H9 (cell line): ENCODE measurements around the gene CDK5R1. TPM values are rescaled to one million over a fixed set of nuclear protein-coding genes. Genes with fewer than 3 reads are reported as not detected.

Experiments
- DNase-seq: peaks from one replicate; pipeline ENCODE4 v3.0.0-alpha.2; 2017
- H2AFZ ChIP-seq: one replicate; pipeline ENCODE4 v1.6.1; 2013; ENCODE audit warnings: mild to moderate bottlenecking, low read length, control low read depth, moderate library complexity
- H2AK5ac ChIP-seq: 2 replicates; pipeline ENCODE4 v1.6.1; 2013; ENCODE audit warnings: low read length, control low read depth, mixed read lengths; ENCODE audit not compliant: insufficient read length
- H2BK120ac ChIP-seq: one replicate; pipeline ENCODE4 v1.6.1; 2013; ENCODE audit warnings: low read depth, mild to moderate bottlenecking, low read length, control low read depth, inconsistent platforms; ENCODE audit not compliant: poor library complexity, severe bottlenecking
- H2BK12ac ChIP-seq: 2 replicates; pipeline ENCODE4 v1.6.1; 2013; ENCODE audit warnings: low read length, control low read depth, mixed read lengths, low read depth; ENCODE audit not compliant: insufficient read length
- H2BK15ac ChIP-seq: 2 replicates; pipeline ENCODE4 v1.6.1; 2013; ENCODE audit warnings: low read depth, low read length, control low read depth
- H2BK20ac ChIP-seq: one replicate; pipeline ENCODE4 v1.6.1; 2013; ENCODE audit warnings: low read depth, mild to moderate bottlenecking, low read length, control low read depth, inconsistent platforms; ENCODE audit not compliant: poor library complexity, severe bottlenecking
- H2BK5ac ChIP-seq: 2 replicates; pipeline ENCODE4 v1.6.1; 2013; ENCODE audit warnings: low read length, control low read depth, mixed read lengths; ENCODE audit not compliant: insufficient read length
- H3K14ac ChIP-seq: 2 replicates; pipeline ENCODE4 v1.6.1; 2013; ENCODE audit warnings: low read length, control low read depth; ENCODE audit not compliant: insufficient read depth
- H3K18ac ChIP-seq: 2 replicates; pipeline ENCODE4 v1.6.1; 2013; ENCODE audit warnings: low read depth, mild to moderate bottlenecking, mixed read lengths, low read length, control low read depth; ENCODE audit not compliant: insufficient read length
- H3K23ac ChIP-seq: 2 replicates; pipeline ENCODE4 v1.6.1; 2013; ENCODE audit warnings: low read length, control low read depth, mixed read lengths, low read depth; ENCODE audit not compliant: insufficient read length
- H3K23me2 ChIP-seq: 2 replicates; pipeline ENCODE4 v1.6.1; 2013; ENCODE audit warnings: low read depth, mild to moderate bottlenecking, mixed read lengths, low read length, control low read depth; ENCODE audit not compliant: insufficient read length, poor library complexity, severe bottlenecking
- H3K27ac ChIP-seq: 2 replicates; pipeline ENCODE4 v1.5.1; 2013; ENCODE audit warnings: low read length, control low read depth, mixed read lengths, low read depth; ENCODE audit not compliant: insufficient read length
- H3K27me3 ChIP-seq: 2 replicates; pipeline ENCODE4 v1.6.1; 2013; ENCODE audit warnings: low read length, control low read depth, inconsistent platforms; ENCODE audit not compliant: insufficient read depth
- H3K4ac ChIP-seq: 2 replicates; pipeline ENCODE4 v1.6.1; 2013; ENCODE audit warnings: low read depth, mild to moderate bottlenecking, control low read depth, inconsistent platforms, low read length, moderate library complexity
- H3K4me1 ChIP-seq: 2 replicates; pipeline ENCODE4 v1.6.1; 2013; ENCODE audit warnings: low read length, control low read depth, inconsistent platforms; ENCODE audit not compliant: insufficient read depth
- H3K4me2 ChIP-seq: 2 replicates; pipeline ENCODE4 v1.6.1; 2013; ENCODE audit warnings: low read length, control low read depth, mixed read lengths; ENCODE audit not compliant: insufficient read length, insufficient read depth
- H3K56ac ChIP-seq: 2 replicates; pipeline ENCODE4 v1.6.1; 2013; ENCODE audit warnings: low read depth, mild to moderate bottlenecking, mixed read lengths, low read length, control low read depth; ENCODE audit not compliant: insufficient read length
- H3K79me1 ChIP-seq: 2 replicates; pipeline ENCODE4 v1.6.1; 2013; ENCODE audit warnings: low read depth, mild to moderate bottlenecking, moderate library complexity, low read length, control low read depth, inconsistent platforms; ENCODE audit not compliant: insufficient read depth, poor library complexity, severe bottlenecking
- H3K79me2 ChIP-seq: 2 replicates; pipeline ENCODE4 v1.6.1; 2013; ENCODE audit warnings: low read length, control low read depth, inconsistent platforms; ENCODE audit not compliant: insufficient read depth
- H3K9ac ChIP-seq: 2 replicates; pipeline ENCODE4 v1.6.1; 2013; ENCODE audit warnings: low read length, control low read depth, mixed read lengths; ENCODE audit not compliant: insufficient read length; ENCODE audit errors: extremely low read depth
- H3K9me3 ChIP-seq: one replicate; pipeline ENCODE4 v1.6.1; 2013; ENCODE audit warnings: low read depth, low read length, inconsistent platforms; ENCODE audit not compliant: control insufficient read depth
- H3T11ph ChIP-seq: one replicate; pipeline ENCODE4 v1.6.1; 2013; ENCODE audit warnings: mild to moderate bottlenecking, low read length, control low read depth, inconsistent platforms
- H4K20me1 ChIP-seq: one replicate; pipeline ENCODE4 v1.6.1; 2013; ENCODE audit not compliant: control insufficient read depth, insufficient read length, insufficient read depth
- H4K5ac ChIP-seq: 2 replicates; pipeline ENCODE4 v1.6.1; 2013; ENCODE audit warnings: low read depth, mild to moderate bottlenecking, mixed read lengths, low read length, control low read depth; ENCODE audit not compliant: insufficient read length
- H4K8ac ChIP-seq: replicated peaks from 2 replicates; pipeline ENCODE4 v1.6.1; 2013; ENCODE audit warnings: low read length, control low read depth, mixed read lengths, low read depth; ENCODE audit not compliant: insufficient read length
- H4K91ac ChIP-seq: 2 replicates; pipeline ENCODE4 v1.6.1; 2013; ENCODE audit warnings: low read depth, mild to moderate bottlenecking, moderate library complexity, mixed read lengths, low read length, control low read depth; ENCODE audit not compliant: insufficient read length
- H3K27ac Mint-ChIP-seq, 3 experiments: 2 replicates in 2 of 3; 3 replicates in 1 of 3; pipeline ENCODE4 v1.8.0; 2020 to 2021; ENCODE audit warnings: mixed read lengths in 3 of 3, mild to moderate bottlenecking in 1 of 3, moderate library complexity in 1 of 3
- H3K27me3 Mint-ChIP-seq: 2 replicates; pipeline ENCODE4 v1.8.0; 2021; ENCODE audit warnings: low read depth, mild to moderate bottlenecking, moderate library complexity, mixed read lengths
- H3K36me3 Mint-ChIP-seq, 3 experiments: 2 replicates in 2 of 3; 3 replicates in 1 of 3; pipeline ENCODE4 v1.8.0; 2020 to 2021; ENCODE audit warnings: low read depth in 3 of 3, mixed read lengths in 3 of 3; ENCODE audit not compliant: insufficient read depth in 1 of 3
- H3K4me1 Mint-ChIP-seq, 2 experiments: 2 replicates each; pipeline ENCODE4 v1.8.0; 2020; ENCODE audit warnings: mixed read lengths in 2 of 2
- H3K4me3 Mint-ChIP-seq, 2 experiments: 2 replicates in 1 of 2; 3 replicates in 1 of 2; pipeline ENCODE4 v1.8.0; 2020 to 2021; ENCODE audit warnings: mild to moderate bottlenecking in 2 of 2, mixed read lengths in 2 of 2, moderate library complexity in 1 of 2
- H3K9me3 Mint-ChIP-seq, 2 experiments: 2 replicates in 1 of 2; 3 replicates in 1 of 2; pipeline ENCODE4 v1.8.0; 2020; ENCODE audit warnings: mild to moderate bottlenecking in 2 of 2, mixed read lengths in 2 of 2, moderate library complexity in 1 of 2
- CTCF ChIP-seq: fragments of 200-600 bp; sonication (generic); conservative IDR thresholded peaks from 3 replicates; pipeline ENCODE4 v1.8.0; 2021; ENCODE audit warnings: antibody characterized with exemption, mild to moderate bottlenecking
- WGBS: extraction: QIAGEN DNeasy Blood & Tissue Kit; methylation state at CpG from one replicate; pipeline ENCODE4 v1.1.7; 2013; ENCODE audit warnings: missing lambda C conversion rate, low lambda C conversion rate, mixed read lengths; ENCODE audit not compliant: insufficient read length; ENCODE audit errors: extremely low coverage; 5-methylcytosine and 5-hydroxymethylcytosine counted together
- total RNA-seq: library from RNA; stranded (reverse); gene quantifications from 2 replicates; pipeline ENCODE4 v1.2.1, GENCODE V29; 2021

Gene CDK5R1
- total RNA-seq, 1 experiment from 2014 or later, result 11.4 TPM

GRCh38 chr17:32461853-32462617, 24.8 kb upstream of the CDK5R1 start:
- Histone ChIP-seq H2AK5ac (no peak overlapping the region), H4K5ac (no peak overlapping the region), H4K8ac (no peak overlapping the region), H3K9me3 (no peaks in the 10 kb centered on the region), H3K23ac (no peak overlapping the region), H3K4ac (no peak overlapping the region), H3K4me1 (no peaks in the 10 kb centered on the region), H2AFZ (no peak overlapping the region), H3K56ac (no peak overlapping the region), H4K20me1 (no peaks in the 10 kb centered on the region), H3K4me2 (no peak overlapping the region), H2BK5ac (no peak overlapping the region), H4K91ac (no peak overlapping the region), H2BK12ac (no peak overlapping the region), H3K14ac (no peak overlapping the region), H3K9ac (no peak overlapping the region), H3K79me2 (peaks cover 4% of the 10 kb centered on the region; the same call in 1 of the 2 replicates), H2BK120ac (no peak overlapping the region), H3K18ac (no peak overlapping the region), H2BK15ac (no peak overlapping the region), H3K79me1 (peaks cover 3% of the 10 kb centered on the region), H3K27ac (no peak overlapping the region), H3K27me3 (no peaks in the 10 kb centered on the region), H3K23me2 (no peaks in the 10 kb centered on the region), H2BK20ac (no peak overlapping the region), H3T11ph (no peak overlapping the region)
- Mint-ChIP-seq H3K27me3 (no peaks in the 10 kb centered on the region), H3K36me3 (peaks cover 47 to 86% (median 60%) of the 10 kb centered on the region in 3 experiments), H3K27ac (peak overlapping the region in 1 of 3 experiments; percentile 65; a peak in 2 of 7 replicates), H3K4me3 (no peak overlapping the region), H3K9me3 (no peaks in the 10 kb centered on the region; a peak in 1 of 5 replicates), H3K4me1 (peaks cover 0 to 3% of the 10 kb centered on the region in 2 experiments; a peak in 1 of 4 replicates)
- TF ChIP-seq CTCF, result peak; percentile 77
- peak; percentile 66 for DNase-seq
- WGBS, result no CpG with 5 or more reads among the region's 1 CpG
